ENCODE results near the gene PTPN4. TPM values are rescaled to one million over a fixed set of nuclear protein-coding genes. Genes with fewer than 3 reads are reported as not detected.

The PTPN4 gene
- total and polyA plus RNA-seq, 2 experiments from 2014 or later = 41.6 to 90.4 TPM

GRCh38 chr2:119736021-119736420 lies 23.7 kb upstream of the PTPN4 start:
- H3K9me3 Mint-ChIP-seq = no peaks in the 10 kb centered on the region
- Histone ChIP-seq H3K9me2 (ENCODE audit: insufficient read depth) (0 out of 2 replicates have a peak, but pooled peaks cover 3% of the 10 kb centered on the region), H3F3A (replicated peaks; ENCODE audit: low read depth) (no peaks in the 10 kb centered on the region), H4K20me1 (replicated peaks; ENCODE audit: insufficient read depth) (no peaks in the 10 kb centered on the region), H3K27me3 (ENCODE audit: insufficient read depth) (no peaks in the 10 kb centered on the region), H2AFZ (peak overlapping the region; percentile 4; the same call in 1 of the 2 replicates), H3K27ac (ENCODE audit: low read depth) (no peak overlapping the region), H3K36me3 (ENCODE audit: insufficient read depth) (no peaks in the 10 kb centered on the region), H3K79me2 (replicated peaks; ENCODE audit: insufficient read depth) (no peaks in the 10 kb centered on the region), H3K4me3 (no peak overlapping the region), H3K4me1 (ENCODE audit: insufficient read depth) (no peaks in the 10 kb centered on the region), H3K4me2 (no peak overlapping the region)
- ATAC-seq (no peak; the same call in 2 of the 3 replicates), DNase-seq (ENCODE audit: low spot score) (no peak)
- no peak overlapping the region for H3K4me3 Mint-ChIP-seq
- TF ChIP-seq POLR2AphosphoS5 (IDR thresholded peaks at IDR 0.05; ENCODE audit: low read depth) (no peak), EZH2phosphoT487 (IDR thresholded peaks at IDR 0.05; ENCODE audit: unreplicated experiment) (no peak), NANOG (IDR thresholded peaks at IDR 0.05; ENCODE audit: borderline replicate concordance) (no peak), ZNF331 (CRISPR knock-in tag; IDR thresholded peaks at IDR 0.05; ENCODE audit: low read depth) (no peak), REST (IDR thresholded peaks at IDR 0.05; ENCODE audit: unreplicated experiment) (no peak), JUNB (IDR thresholded peaks at IDR 0.05; ENCODE audit: unreplicated experiment) (no peak), ZNF114 (CRISPR knock-in tag; IDR thresholded peaks at IDR 0.05) (no peak), STAT1 (IDR thresholded peaks at IDR 0.05; ENCODE audit: unreplicated experiment) (no peak), ZNF462 (CRISPR knock-in tag; IDR thresholded peaks at IDR 0.05) (no peak), EZH2 (IDR thresholded peaks at IDR 0.05; ENCODE audit: low read depth, unreplicated experiment) (no peak), CREB1 (CRISPR knock-in tag; IDR thresholded peaks at IDR 0.05; ENCODE audit: low read depth) (no peak)
- TF ChIP-seq, protein P1, sequence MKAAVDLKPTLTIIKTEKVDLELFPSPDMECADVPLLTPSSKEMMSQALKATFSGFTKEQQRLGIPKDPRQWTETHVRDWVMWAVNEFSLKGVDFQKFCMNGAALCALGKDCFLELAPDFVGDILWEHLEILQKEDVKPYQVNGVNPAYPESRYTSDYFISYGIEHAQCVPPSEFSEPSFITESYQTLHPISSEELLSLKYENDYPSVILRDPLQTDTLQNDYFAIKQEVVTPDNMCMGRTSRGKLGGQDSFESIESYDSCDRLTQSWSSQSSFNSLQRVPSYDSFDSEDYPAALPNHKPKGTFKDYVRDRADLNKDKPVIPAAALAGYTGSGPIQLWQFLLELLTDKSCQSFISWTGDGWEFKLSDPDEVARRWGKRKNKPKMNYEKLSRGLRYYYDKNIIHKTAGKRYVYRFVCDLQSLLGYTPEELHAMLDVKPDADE (IDR thresholded peaks at IDR 0.05) = no peak
- TF ChIP-seq, protein P2, sequence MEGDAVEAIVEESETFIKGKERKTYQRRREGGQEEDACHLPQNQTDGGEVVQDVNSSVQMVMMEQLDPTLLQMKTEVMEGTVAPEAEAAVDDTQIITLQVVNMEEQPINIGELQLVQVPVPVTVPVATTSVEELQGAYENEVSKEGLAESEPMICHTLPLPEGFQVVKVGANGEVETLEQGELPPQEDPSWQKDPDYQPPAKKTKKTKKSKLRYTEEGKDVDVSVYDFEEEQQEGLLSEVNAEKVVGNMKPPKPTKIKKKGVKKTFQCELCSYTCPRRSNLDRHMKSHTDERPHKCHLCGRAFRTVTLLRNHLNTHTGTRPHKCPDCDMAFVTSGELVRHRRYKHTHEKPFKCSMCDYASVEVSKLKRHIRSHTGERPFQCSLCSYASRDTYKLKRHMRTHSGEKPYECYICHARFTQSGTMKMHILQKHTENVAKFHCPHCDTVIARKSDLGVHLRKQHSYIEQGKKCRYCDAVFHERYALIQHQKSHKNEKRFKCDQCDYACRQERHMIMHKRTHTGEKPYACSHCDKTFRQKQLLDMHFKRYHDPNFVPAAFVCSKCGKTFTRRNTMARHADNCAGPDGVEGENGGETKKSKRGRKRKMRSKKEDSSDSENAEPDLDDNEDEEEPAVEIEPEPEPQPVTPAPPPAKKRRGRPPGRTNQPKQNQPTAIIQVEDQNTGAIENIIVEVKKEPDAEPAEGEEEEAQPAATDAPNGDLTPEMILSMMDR (conservative IDR thresholded peaks at IDR 0.05; ENCODE audit: low read depth in 2 of 2) = no peak
- H3K27me3 Mint-ChIP-seq (ENCODE audit: insufficient read depth, low read depth, poor library complexity) = peaks cover 6% of the 10 kb centered on the region
- peaks cover 15% of the 10 kb centered on the region for H3K4me1 Mint-ChIP-seq
- H3K27ac Mint-ChIP-seq = no peak overlapping the region
- H3K36me3 Mint-ChIP-seq (ENCODE audit: low read depth) = no peaks in the 10 kb centered on the region

Data from GM23338 (cell line).